Activated CD4-positive, CD25-positive, alpha-beta regulatory T cell (primary cell): ENCODE measurements around the gene ASCL4.
"Not testable (repeated sequence)": the region's sequence is repeated elsewhere in the genome, so short reads cannot be mapped to it uniquely, and the experiment has no call there.

Source experiments
- DNase-seq, 4 experiments: peaks; one replicate each; lab custom pipeline; 2025; lab: John Stamatoyannopoulos, UW

Gene ASCL4, protein sequence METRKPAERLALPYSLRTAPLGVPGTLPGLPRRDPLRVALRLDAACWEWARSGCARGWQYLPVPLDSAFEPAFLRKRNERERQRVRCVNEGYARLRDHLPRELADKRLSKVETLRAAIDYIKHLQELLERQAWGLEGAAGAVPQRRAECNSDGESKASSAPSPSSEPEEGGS

GRCh38 chr12:107774349-107775029 is at the start of gene ASCL4:
Gene ASCL4 (plus strand): TSS chr12:107774704. CDS start chr12:107775219, 515 bp downstream.
- no peak for DNase-seq

- DNase-seq, result not testable (repeated sequence)
Observed at GRCh38 chr12:107727327-107727726, 47.2 kb upstream of the ASCL4 start.

DNA sequence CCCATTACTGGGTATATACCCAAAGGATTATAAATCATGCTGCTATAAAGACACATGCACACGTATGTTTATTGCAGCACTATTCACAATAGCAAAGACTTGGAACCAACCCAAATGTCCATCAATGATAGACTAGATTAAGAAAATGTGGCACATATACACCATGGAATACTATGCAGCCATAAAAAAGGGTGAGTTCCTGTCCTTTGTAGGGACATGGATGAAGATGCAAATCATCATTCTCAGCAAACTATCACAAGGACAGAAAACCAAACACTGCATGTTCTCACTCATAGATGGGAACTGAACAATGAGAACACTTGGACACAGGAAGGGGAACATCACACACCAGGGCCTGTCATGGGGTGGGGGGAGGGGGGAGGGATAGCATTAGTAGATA is 46.8 kb upstream of the ASCL4 start:
- DNase-seq, result not testable (repeated sequence)

GRCh38 chr12:107730618-107731341 is 43.7 kb upstream of the ASCL4 start:
- DNase-seq, result no peak

- no peak for DNase-seq
Observed at GRCh38 chr12:107731366-107731765, 43.1 kb upstream of the ASCL4 start.

GRCh38 chr12:107732365-107732764 is 42.1 kb upstream of the ASCL4 start:
- DNase-seq, result no peak

DNA sequence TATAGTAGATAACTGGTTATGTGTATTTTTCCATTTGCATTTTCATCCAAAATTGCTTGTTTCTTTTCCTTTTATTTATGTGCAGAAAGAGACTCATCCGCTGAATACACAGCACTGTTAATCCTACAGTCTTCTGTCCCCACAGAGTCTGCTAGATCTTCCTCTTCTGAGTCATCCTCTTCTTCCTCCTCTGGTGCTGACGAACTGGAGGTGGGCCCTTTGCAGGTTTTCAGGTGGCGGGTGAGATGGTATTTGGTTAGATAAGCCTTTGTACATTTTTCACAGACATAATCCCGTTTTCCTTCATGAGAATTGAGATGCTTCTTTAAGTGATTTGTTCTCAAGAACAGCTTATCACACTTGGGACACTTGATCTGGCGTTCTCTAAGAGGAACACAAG is 40.4 kb upstream of the ASCL4 start:
- no peak for DNase-seq

DNA sequence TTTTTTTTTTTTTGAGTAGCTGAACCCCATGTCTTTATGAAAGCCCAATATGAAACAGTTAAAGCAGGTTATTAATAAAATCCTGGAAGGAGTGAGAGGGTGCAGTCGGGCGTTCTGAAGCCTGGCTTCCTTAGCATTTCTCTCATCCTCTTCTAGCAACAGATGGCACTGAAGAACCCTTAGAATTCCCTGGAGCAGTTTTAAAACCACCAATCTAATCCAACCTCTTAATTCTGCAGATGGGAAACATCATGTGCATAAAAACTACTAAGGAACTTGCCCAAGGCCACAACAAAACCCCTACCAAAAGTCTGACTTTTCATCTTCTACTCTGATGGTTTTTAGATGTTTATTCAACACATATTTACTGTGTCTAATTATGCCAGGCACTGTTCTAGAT is 38.7 kb upstream of the ASCL4 start:
- no peak for DNase-seq

GRCh38 chr12:107736914-107737313 is 37.6 kb upstream of the ASCL4 start:
- DNase-seq, result no peak

DNA sequence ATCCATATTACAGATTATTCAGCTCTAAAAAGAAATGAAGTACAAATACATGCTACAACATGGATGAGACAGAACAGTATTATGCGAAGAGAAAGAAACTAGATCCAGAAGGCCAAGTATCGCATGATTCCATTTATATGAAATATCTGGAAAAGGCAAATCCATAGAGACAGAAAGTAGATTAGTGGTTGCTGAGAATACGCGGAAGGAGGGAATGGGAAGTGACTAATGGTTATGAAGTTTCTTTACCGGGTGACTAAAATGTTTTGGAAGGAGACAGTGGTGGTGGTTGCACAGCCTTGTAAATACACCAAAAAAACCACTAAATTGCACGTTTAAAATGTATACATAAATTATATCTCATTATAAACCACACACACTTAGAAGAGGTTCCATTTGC is 26.0 kb upstream of the ASCL4 start:
- DNase-seq, result no peak

DNA sequence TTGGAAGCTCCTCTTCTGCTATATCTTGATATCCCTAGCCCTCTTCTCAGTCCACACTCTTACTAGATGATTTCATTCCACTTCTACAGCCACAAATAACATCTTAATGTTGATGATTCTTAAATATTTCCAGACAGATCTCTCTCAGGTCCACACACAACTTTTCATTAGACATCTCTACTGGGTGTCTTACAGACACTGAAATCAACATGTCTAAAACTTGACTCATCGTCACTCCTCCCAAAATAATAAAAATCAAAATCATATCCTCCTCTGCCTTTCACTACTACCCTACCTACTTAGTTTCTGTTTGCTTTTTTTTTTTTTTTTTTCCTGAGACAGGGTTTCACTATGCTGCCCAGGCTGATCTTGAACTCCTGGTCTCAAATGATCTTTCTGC is 25.4 kb upstream of the ASCL4 start:
- DNase-seq, result no peak

DNA sequence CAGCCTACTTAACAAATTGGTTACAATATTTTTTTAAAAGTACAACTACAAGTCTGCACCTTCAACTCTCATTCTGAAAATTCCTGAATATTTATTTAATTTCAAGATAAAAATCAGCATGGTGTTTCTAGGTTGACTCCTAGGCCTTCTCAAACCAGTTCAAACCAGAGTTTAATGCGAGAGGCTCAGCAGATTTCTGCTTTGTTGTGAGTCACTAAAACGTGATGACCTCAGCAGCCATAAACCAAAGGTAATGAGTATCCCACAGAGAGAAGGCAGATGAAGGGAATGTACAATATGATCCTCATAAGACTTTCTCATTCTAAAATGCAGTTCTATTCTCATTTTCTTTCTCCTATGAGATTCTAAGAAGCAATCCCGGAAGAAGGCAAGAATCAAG is 15.1 kb upstream of the ASCL4 start:
- DNase-seq, result no peak

GRCh38 chr12:107760207-107760808 is 14.2 kb upstream of the ASCL4 start:
- DNase-seq, result peak in 1 of 4 experiments; percentile 13

DNA sequence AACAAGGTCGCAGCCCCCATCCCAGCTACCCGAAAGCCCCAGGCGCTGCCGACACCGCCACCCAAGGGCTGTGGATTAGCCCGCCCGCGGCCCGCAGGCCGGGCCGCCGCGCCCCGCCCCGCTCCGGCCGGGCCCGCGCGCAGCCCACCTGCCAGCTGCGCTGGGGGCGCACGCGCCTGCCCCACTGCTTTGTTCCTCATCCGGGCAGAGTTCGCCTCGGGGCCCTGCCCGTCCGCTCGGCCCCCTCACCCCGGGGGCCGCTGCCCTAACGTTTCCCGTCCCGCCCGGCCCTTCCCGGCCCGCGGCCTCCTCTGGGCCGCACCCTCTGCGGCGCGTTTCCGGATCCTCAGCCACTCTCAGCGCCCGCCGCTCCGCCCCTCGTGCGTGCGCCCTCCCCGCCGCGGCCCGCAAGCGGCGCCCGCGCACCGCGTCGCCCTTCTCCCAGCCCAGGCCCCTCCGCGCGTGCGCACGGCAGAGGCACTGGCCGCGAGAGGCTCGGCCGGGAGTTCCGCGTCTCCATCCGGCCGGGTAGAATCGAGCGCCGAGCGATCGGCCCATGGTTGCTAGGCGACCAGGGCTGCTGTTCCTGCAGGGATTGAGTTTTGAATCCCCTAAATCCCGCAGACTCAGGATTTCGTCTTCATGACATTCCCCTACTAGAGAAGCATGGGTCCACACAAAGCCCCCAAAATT is 13.5 kb upstream of the ASCL4 start, which contains the start of gene PRDM4:
TSS of gene PRDM4 (minus strand) at position 329 of the 693 bp plus-strand sequence. CDS start 622 bp downstream, outside the sequence.
- peak; percentile 70 to 88 (median 82) for DNase-seq

DNA sequence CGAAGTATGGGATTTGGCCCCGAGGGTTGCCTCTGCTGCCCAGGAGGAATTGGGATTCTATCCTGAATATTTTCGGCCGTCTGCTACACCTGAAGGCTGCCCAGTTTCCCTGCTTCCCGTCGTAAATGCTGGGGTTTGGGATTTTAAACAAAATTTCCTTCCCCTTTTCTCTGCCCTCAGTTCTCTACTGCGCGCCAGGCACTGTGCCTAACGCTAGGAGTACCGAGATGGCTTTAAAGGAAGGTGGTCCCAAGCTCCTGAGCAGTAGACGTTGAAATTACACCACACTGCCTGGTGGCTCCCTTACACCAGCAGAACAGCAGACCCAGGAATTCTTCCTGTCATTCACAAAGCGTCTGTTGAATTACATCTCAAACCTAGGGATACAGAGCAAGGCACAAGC is 13.0 kb upstream of the ASCL4 start:
- no peak for DNase-seq

GRCh38 chr12:107762874-107763273 is 11.6 kb upstream of the ASCL4 start:
- no peak for DNase-seq

GRCh38 chr12:107764626-107765025 is 9.9 kb upstream of the ASCL4 start:
- no peak for DNase-seq

- DNase-seq, result no peak
Observed at GRCh38 chr12:107765316-107765715, 9.2 kb upstream of the ASCL4 start.

DNA sequence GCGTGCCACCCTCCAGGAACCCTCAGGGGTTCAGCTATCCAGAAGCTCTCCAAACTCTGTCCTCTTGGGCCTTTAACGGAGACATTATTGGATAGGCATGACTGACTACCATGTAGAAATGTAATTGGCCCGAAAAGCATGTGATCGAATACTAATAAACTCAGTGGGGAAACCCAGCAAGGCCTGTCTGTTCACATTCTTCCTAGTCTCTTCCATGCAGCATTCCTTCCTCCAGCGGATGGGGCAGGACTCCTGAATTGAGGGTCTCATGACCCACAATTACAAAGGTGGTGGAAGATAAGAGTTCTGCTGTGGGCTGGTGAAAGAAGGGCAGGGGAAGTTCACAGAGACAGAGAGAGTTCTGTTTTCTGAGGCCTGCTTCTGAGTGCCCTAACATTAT is 7.0 kb upstream of the ASCL4 start:
- DNase-seq, result no peak

- no peak for DNase-seq
Observed at GRCh38 chr12:107775093-107775721, 703 bp downstream of the ASCL4 start.

GRCh38 chr12:107776171-107776570 is 1.7 kb downstream of the ASCL4 start:
- no peak for DNase-seq
